PC-3 (cell line): ENCODE data around the gene USP11.

Source experiments
- EZH2 ChIP-seq: fragments of 300-600 bp; sonication (generic); IDR thresholded peaks from one replicate; pipeline ENCODE4 v1.6.1; 2017; ENCODE audit warnings: antibody characterized with exemption, mild to moderate bottlenecking, low read length; ENCODE audit not compliant: unreplicated experiment
- EZH2phosphoT487 ChIP-seq: fragments of 300-600 bp; sonication (generic); IDR thresholded peaks from 2 replicates; pipeline ENCODE4 v1.6.1; 2018; ENCODE audit warnings: mild to moderate bottlenecking, antibody characterized with exemption, low read length, borderline replicate concordance
- TF ChIP-seq, protein P1 (sequence below): fragments of 300-600 bp; sonication (generic); conservative IDR thresholded peaks from 2 replicates; pipeline ENCODE4 v1.5.1; 2017; ENCODE audit warnings: antibody characterized with exemption, low read depth, mild to moderate bottlenecking, low read length

DNA sequence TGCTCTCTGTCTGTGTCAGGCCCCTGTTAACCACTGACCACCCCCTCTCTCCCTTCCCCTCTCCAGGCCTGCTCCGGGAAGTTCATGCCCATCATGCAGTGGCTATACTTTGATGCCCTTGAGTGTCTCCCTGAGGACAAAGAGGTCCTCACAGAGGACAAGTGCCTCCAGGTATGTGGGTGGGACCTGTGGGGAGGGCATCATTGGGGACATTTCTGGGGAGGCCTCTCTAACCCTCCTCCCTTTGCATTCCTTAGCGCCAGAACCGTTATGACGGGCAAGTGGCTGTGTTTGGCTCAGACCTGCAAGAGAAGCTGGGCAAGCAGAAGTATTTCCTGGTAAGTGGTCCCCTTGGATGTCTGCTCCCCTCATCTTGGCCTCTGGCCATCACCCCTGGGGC is 29.9 kb upstream of the USP11 start:
- TF ChIP-seq, protein P1, sequence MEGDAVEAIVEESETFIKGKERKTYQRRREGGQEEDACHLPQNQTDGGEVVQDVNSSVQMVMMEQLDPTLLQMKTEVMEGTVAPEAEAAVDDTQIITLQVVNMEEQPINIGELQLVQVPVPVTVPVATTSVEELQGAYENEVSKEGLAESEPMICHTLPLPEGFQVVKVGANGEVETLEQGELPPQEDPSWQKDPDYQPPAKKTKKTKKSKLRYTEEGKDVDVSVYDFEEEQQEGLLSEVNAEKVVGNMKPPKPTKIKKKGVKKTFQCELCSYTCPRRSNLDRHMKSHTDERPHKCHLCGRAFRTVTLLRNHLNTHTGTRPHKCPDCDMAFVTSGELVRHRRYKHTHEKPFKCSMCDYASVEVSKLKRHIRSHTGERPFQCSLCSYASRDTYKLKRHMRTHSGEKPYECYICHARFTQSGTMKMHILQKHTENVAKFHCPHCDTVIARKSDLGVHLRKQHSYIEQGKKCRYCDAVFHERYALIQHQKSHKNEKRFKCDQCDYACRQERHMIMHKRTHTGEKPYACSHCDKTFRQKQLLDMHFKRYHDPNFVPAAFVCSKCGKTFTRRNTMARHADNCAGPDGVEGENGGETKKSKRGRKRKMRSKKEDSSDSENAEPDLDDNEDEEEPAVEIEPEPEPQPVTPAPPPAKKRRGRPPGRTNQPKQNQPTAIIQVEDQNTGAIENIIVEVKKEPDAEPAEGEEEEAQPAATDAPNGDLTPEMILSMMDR = no peak
- TF ChIP-seq EZH2phosphoT487 (no peak), EZH2 (no peak)
